Colonic mucosa (tissue), 4 donors: Measurements from ENCODE around the gene CHD2. TPM values are rescaled to one million over a fixed set of nuclear protein-coding genes. Genes with fewer than 3 reads are reported as not detected.
A peak's percentile ranks its signal among the peaks of the same experiment; 100 is the strongest.

Experiments used
- DNase-seq: peaks from one replicate; pipeline ENCODE4 v3.0.0-alpha.2; 2020
- H3K27ac ChIP-seq: fragments of 200-600 bp; one replicate; pipeline ENCODE4 v1.8.0; 2021
- H3K27me3 ChIP-seq: fragments of 200-600 bp; one replicate; pipeline ENCODE4 v1.8.0; 2021
- H3K36me3 ChIP-seq: fragments of 200-600 bp; one replicate; pipeline ENCODE4 v1.8.0; 2021
- H3K4me1 ChIP-seq: fragments of 200-600 bp; one replicate; pipeline ENCODE4 v1.8.0; 2021; ENCODE audit warnings: mild to moderate bottlenecking
- H3K4me3 ChIP-seq: fragments of 200-600 bp; one replicate; pipeline ENCODE4 v1.8.0; 2021
- H3K9ac ChIP-seq, 2 donors: one replicate each; pipeline ENCODE4 v1.7.0; 2013; ENCODE audit warnings: control low read depth in 2 of 2, low read depth in 2 of 2, low read length in 2 of 2
- H3K9me3 ChIP-seq: fragments of 200-600 bp; one replicate; pipeline ENCODE4 v1.8.0; 2021
- intact Hi-C: fragments of 100-400 bp; cut with DNase I; formaldehyde crosslinking; loops from one replicate; pipeline ENCODE4 v1.14.1; 2022
- total RNA-seq, 2 donors: library from RNA; stranded (reverse); fragmentation: NEBNext Ultra II Directional in 1 of 2; extraction: Animal tissue kit (Norgen Biotek cat#: 25700) in 1 of 2; gene quantifications; one replicate each; pipeline ENCODE4 v1.2.1, GENCODE V29; 2021
- TF ChIP-seq, protein P1 (sequence below): fragments of 200-600 bp; IDR thresholded peaks from one replicate; pipeline ENCODE4 v1.8.0; 2022; ENCODE audit warnings: antibody characterized with exemption, mild to moderate bottlenecking
- donor health status: healthy.
- donor health status: DM: no; HTN: no; CAD: no.
- donor health status: DM: no; HTN: no; CAD: no.

Gene CHD2
- total RNA-seq, result 100 to 1,000 TPM in 1 of 2 donors, 10 to 100 TPM in 1; 87.5 to 121 TPM

DNA sequence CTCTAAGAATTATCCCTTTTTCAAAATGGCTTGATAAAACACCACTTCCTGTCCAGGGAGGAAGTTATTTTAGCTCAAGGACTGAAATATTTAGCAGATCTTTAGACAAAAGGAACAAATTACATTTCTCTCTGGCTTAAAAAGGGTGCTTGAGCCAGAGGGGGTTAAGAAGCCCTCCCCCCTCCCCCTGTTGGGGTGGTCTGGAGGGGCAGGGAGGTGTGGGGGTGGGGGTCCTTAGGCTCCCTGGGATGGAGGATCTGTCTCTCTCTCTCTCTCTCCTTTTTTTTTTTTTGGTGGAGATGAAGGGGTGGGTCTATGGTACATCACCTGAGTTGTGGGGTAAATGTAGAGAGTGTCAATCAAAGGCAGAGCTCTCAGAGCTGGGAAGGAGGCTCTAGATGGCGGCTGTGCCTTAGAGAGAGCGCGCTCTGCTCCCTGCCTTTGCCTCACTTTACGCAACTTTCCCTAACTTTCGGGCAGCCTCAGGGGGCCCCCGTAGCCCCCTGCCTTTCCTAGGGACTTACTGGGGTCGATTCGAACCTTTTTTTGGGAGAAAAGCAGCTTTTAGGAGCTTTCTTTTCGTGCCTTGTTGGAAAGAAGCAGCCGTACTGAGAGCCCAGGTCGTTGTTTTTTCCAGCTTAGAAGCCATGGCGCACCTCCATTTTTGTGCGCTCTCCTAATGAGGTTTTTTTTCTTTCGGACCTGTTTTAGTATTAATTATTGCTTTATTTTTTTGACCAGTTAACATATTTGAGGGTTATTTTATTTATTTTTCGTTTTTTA, at the start of gene CHD2:
Gene CHD2 (plus strand): TSS at position 377 of the 783 bp plus-strand sequence. CDS start 914 bp downstream, outside the sequence.
- H3K4me1 ChIP-seq, result no peaks in the 10 kb centered on the region
- H3K9ac ChIP-seq, result peak within 1 kb of the TSS; percentile 83 to 96
- peak within 1 kb of the TSS; percentile 41 for H3K4me3 ChIP-seq
- peak within 1 kb of the TSS; percentile 98 for H3K27ac ChIP-seq
- TF ChIP-seq, protein P1, sequence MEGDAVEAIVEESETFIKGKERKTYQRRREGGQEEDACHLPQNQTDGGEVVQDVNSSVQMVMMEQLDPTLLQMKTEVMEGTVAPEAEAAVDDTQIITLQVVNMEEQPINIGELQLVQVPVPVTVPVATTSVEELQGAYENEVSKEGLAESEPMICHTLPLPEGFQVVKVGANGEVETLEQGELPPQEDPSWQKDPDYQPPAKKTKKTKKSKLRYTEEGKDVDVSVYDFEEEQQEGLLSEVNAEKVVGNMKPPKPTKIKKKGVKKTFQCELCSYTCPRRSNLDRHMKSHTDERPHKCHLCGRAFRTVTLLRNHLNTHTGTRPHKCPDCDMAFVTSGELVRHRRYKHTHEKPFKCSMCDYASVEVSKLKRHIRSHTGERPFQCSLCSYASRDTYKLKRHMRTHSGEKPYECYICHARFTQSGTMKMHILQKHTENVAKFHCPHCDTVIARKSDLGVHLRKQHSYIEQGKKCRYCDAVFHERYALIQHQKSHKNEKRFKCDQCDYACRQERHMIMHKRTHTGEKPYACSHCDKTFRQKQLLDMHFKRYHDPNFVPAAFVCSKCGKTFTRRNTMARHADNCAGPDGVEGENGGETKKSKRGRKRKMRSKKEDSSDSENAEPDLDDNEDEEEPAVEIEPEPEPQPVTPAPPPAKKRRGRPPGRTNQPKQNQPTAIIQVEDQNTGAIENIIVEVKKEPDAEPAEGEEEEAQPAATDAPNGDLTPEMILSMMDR, result no peak
- peak; percentile 86 for DNase-seq
- intact Hi-C loops, result loop anchor here (5.0 kb wide), 1 partner anchor 93 kb away; no protein-coding TSS in a partner anchor
- H3K9me3 ChIP-seq, result no peaks in the 10 kb centered on the region
- H3K36me3 ChIP-seq, result no peaks in the 10 kb centered on the region
- no peaks in the 10 kb centered on the region for H3K27me3 ChIP-seq

- Histone ChIP-seq H3K9me3 (no peaks in the 10 kb centered on the region), H3K4me3 (no peak overlapping the region), H3K27me3 (no peaks in the 10 kb centered on the region), H3K9ac (no peak overlapping the region), H3K4me1 (no peaks in the 10 kb centered on the region), H3K36me3 (no peaks in the 10 kb centered on the region), H3K27ac (no peak overlapping the region)
- no peak for DNase-seq
- TF ChIP-seq, protein P1, result no peak
- intact Hi-C loops, result no loop called here
Measured at GRCh38 chr15:92853222-92853621, 46.9 kb upstream of the CHD2 start.

DNA sequence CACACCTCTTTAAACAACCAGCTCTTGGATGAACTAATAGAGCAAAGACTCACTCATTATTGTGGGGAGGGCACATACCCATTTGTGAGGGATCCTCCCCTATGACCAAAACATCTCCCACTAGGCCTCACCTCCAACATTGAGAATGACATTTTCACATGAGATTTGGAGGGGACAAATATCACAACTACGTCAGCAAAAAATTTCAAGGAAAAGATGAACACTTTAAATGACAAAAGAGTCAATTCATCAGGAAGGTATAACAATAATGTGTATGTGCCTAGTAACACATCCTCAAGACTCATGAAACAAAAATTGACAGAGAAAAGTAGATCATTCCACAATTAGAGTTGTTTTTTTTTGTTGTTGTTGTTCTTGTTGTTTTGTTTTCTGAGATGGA, 38.4 kb upstream of the CHD2 start:
- H3K36me3 ChIP-seq, result no peaks in the 10 kb centered on the region
- no peaks in the 10 kb centered on the region for H3K4me1 ChIP-seq
- intact Hi-C loops, result no loop called here
- no peak overlapping the region for H3K4me3 ChIP-seq
- no peaks in the 10 kb centered on the region for H3K9me3 ChIP-seq
- no peaks in the 10 kb centered on the region for H3K27me3 ChIP-seq
- no peak overlapping the region for H3K9ac ChIP-seq
- TF ChIP-seq, protein P1, result no peak
- H3K27ac ChIP-seq, result no peak overlapping the region
- DNase-seq, result no peak

- no peak overlapping the region for H3K4me3 ChIP-seq
- H3K9me3 ChIP-seq, result no peaks in the 10 kb centered on the region
- no peaks in the 10 kb centered on the region for H3K4me1 ChIP-seq
- DNase-seq, result peak; percentile 3
- no peaks in the 10 kb centered on the region for H3K36me3 ChIP-seq
- no peak overlapping the region for H3K27ac ChIP-seq
- no peak overlapping the region for H3K9ac ChIP-seq
- TF ChIP-seq, protein P1, result no peak
- intact Hi-C loops, result no loop called here
- no peaks in the 10 kb centered on the region for H3K27me3 ChIP-seq
Measured at GRCh38 chr15:92864127-92864814, 35.9 kb upstream of the CHD2 start.

GRCh38 chr15:92869263-92869940, 30.7 kb upstream of the CHD2 start:
- DNase-seq, result no peak
- TF ChIP-seq, protein P1, result no peak
- no peak overlapping the region for H3K27ac ChIP-seq
- H3K27me3 ChIP-seq, result no peaks in the 10 kb centered on the region
- no peaks in the 10 kb centered on the region for H3K4me1 ChIP-seq
- intact Hi-C loops, result no loop called here
- no peaks in the 10 kb centered on the region for H3K9me3 ChIP-seq
- H3K4me3 ChIP-seq, result no peak overlapping the region
- no peaks in the 10 kb centered on the region for H3K36me3 ChIP-seq
- H3K9ac ChIP-seq, result no peak overlapping the region
